ELR (cell line): ENCODE data around the gene RUNX3.

ENCODE experiments used
- DNase-seq: peaks from one replicate; pipeline ENCODE4 v3.0.0-alpha.2; 2015; ENCODE audit warnings: low read depth

The RUNX3 gene

DNA sequence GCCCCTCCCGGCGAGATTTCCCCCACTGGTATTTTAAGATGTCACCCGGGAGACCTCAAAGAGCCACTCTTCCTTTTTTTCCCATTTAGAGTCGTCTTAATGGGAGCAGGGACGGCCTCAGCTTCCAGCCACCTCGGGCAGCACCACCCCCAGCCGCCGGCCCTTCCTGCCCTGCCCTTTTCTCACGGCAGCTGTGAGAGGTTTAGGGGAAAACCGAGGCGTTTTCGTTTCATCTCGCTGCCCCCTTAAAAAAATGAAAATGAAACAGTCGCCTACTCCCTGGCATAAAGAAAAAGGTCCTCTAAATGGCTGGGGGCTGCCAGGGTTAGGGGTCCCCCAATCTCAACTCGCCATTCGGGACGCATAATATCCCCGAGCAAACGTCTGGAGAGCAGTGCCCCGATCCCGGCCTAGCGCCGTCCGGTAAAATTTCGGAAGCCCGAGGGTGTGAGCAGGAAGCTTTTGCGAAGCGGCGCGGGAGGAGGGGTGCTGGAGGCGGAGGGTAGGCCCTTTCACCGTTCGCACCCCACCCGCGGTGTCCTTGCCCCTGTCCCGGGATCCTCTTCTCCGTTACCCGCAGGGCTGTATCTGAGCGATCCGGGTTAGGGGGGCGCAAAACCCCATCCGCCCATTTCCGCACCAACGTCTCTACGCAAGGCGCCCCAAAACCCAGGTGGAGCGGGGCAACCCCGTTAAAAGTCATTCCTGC, 1.2 kb downstream of the RUNX3 start:
- DNase-seq, result peak; percentile 30

GRCh38 chr1:24927988-24928688, 1.9 kb downstream of the RUNX3 start:
- DNase-seq, result no peak

DNA sequence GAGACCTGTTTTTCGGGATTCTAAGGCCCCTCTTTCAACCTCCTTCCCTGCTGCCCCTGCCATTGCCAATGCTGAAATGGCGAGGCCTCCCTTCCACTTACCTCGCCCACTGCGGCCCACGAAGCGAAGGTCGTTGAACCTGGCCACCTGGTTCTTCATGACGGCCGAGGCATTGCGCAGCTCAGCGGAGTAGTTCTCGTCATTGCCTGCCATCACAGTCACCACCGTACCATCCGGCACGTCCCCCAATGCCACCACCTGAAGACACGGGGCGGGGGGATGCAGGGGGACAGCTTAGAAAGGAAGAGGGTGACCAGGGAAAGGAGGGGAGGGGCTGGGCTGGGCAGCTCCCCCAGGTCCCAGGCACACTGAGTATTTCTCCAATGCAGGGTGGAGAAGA, 2.6 kb downstream of the RUNX3 start:
- no peak for DNase-seq

- DNase-seq, result peak; percentile 41
These were observed 3.4 kb downstream of the RUNX3 start for GRCh38 chr1:24926563-24927249.

DNA sequence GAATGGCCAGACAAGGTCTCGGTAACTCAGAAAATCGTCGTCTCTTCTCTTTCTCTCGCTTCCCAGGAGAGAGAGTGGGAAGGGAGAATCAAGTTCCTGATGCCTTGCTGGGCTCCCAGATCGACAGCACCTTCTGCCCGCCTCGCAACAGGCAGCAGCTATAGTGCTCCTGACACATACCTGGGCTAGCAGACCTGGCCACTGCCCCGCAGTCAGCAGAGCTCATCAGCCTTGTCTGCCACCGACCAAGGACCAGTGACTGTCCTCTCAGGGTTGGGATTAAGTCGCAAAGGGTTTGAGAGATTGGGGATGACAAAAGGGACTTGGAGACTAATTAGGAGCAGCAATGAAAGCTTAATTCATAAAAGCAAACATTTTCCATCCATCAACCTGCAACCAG, 4.1 kb downstream of the RUNX3 start:
- no peak for DNase-seq

DNA sequence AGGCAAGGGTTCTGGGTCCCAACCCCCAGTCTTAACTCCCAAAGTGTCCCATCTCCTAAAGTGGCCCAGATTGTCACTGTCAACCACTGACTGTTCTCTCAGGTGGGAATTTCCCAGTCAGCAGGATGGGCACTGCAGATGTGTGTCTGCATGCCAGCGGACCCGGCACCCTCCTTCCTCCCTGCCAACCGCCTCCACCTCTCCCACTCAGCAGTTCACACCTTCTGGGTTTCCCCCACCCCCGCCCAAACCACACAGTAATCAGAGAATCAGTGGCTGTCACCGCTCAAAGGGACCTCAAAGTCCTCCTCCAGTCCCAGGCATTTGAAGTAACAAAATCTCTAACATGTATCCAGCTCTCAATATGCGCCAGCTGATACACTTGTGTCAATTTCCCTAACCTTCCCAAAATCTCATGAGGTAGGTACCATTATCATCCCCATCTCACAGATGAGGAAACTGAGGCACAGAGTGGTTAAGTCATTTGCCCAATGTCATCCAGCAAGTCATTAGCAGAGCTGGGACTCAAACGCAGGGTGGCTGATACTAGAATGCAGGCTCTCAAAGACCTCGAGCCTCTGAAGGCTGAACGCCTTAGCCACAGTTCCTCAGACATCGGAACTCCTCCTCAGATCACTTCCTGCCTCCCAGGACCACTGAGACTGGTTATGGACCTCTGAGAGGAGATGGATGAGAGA, 4.8 kb downstream of the RUNX3 start:
- DNase-seq, result no peak

- no peak for DNase-seq
These were observed 6.5 kb downstream of the RUNX3 start for GRCh38 chr1:24923485-24924113.

GRCh38 chr1:24921938-24922662, 8.0 kb downstream of the RUNX3 start:
- no peak for DNase-seq

GRCh38 chr1:24921412-24921811, 8.7 kb downstream of the RUNX3 start:
- DNase-seq, result no peak

GRCh38 chr1:24920533-24920925, 9.5 kb downstream of the RUNX3 start:
- no peak for DNase-seq

GRCh38 chr1:24919791-24920532, 10.1 kb downstream of the RUNX3 start:
- DNase-seq, result peak; percentile 77

- no peak for DNase-seq
These were observed 11.0 kb downstream of the RUNX3 start for GRCh38 chr1:24918995-24919605.

- no peak for DNase-seq
These were observed 11.7 kb downstream of the RUNX3 start for GRCh38 chr1:24918370-24918769.

GRCh38 chr1:24917327-24918074, 12.6 kb downstream of the RUNX3 start:
- no peak for DNase-seq

DNA sequence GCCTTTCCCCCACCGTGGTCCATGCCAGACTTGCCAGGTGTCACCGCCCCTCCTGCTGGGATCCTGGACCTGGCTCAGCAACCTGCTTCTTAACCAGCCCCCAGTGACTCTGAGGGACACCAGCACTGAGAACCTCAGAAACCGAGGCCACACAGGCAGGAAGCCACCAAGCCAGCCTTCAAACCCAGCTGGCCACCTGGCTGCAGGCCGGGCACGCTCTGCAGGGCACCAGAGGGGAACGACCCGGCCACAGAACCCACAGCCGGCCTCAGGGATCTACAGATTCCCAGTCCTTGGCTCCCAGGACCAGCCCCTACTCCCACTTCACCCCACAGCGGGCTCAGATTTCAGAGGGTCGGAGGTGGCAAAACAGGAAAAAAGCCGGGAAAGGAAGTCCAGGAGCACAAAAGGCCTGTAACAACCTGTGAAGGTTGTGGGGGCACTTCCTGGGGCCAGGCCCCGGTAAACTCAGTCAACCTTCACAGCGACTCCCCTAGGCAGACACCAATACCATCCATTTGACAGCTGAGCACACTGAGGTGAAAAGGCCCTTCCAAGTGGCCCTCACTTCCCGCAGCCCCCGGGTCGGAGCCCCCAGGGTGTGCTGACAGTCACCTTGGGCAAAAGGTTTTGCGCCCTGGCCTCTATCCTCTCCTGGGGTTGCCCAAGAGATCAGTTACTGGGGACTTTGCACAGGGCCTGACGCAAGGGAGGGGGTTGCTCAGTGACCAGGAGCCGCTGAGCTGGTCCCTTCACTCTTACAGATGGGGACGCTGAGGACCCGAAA, 14.1 kb downstream of the RUNX3 start:
- DNase-seq, result no peak

- DNase-seq, result peak; percentile 77
These were observed 15.6 kb downstream of the RUNX3 start for GRCh38 chr1:24914226-24915069.

DNA sequence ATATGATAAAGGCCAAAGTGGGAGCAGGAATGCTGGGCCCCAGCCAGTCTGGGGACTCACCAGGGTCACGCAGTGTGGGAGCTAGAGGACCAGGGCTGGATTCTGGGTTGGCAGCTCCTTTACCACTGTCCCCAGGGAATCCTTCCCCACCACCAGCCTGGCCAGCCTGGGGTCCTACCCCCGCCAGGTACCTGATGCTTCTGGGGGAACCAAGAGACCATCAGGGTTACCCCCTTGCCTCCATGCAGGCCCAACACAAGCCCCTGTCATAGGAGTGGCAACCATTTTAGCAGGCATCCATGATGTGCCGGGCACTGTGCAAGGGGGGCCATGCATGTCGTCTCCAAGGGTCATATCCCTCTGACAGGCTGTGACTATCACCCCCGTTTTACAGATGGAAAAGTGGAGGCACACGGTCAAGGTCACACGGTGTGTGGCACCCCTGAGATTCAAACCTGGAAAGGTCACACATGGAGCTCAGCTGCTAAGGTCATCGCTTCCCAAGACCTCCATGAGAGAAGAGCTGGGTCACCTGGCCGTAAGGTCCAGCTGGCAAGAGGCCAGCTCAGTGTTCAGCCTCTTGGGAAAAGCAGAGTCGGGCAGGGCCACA, 16.4 kb downstream of the RUNX3 start:
- DNase-seq, result no peak
